HepG2 (cell line): ENCODE data around the gene DPP6. TPM values are rescaled to one million over a fixed set of nuclear protein-coding genes. Genes with fewer than 3 reads are reported as not detected.

Experiments used
- ATAC-seq: fragments of 200-7000 bp; cut with Tn5 transposase; 3 replicates; pipeline ENCODE4 v1.9.1; 2020; ENCODE audit warnings: mild to moderate bottlenecking, moderate library complexity
- BruUV-seq: library from RNA; stranded (reverse); fragments of 400-500 nt; replicated peaks from 2 replicates; lab custom pipeline; 2021; lab: Mats Ljungman, UMichigan
- CTCF ChIA-PET: fragments of 300-600 bp; formaldehyde crosslinking; extraction: SDS; loops from one replicate; lab custom pipeline; 2021; ENCODE audit warnings: low total read pairs, inconsistent platforms, low intra/inter-chr PET ratio; lab: Yijun Ruan, JAX
- POLR2A ChIA-PET: fragments of 350-600 bp; sonication (Branson Sonifier 250); formaldehyde crosslinking; loops from one replicate; lab custom pipeline; 2020; ENCODE audit warnings: antibody characterized with exemption, inconsistent platforms; lab: Yijun Ruan, JAX
- DNase-seq: peaks from one replicate; pipeline ENCODE4 v3.0.0-alpha.2; 2015; ENCODE audit warnings: low spot score
- FAIRE-seq: peaks from 3 replicates; lab custom pipeline; 2011; peaks lifted over from hg19 to GRCh38; lab: Jason Lieb, UNC
- H2AFZ ChIP-seq: one replicate; pipeline ENCODE4 v1.6.1; 2011; ENCODE audit warnings: low read length, inconsistent platforms
- H3K27ac ChIP-seq: fragments of 300-600 bp; 3 replicates; pipeline ENCODE4 v1.8.0; 2011; ENCODE audit warnings: mixed run types, mild to moderate bottlenecking, mixed read lengths, low read length, inconsistent platforms; ENCODE audit not compliant: insufficient read depth; ENCODE audit errors: extremely low read length
- H3K27me3 ChIP-seq, 2 experiments: fragments of 200-600 bp in 1 of 2; 2 replicates in 1 of 2; 3 replicates in 1 of 2; pipeline versions ENCODE4 v1.6.0 to v1.8.0; 2011; ENCODE audit warnings: low read length in 2 of 2, mild to moderate bottlenecking in 2 of 2, moderate library complexity in 2 of 2, inconsistent platforms in 1 of 2; ENCODE audit not compliant: insufficient read depth in 2 of 2, control insufficient read depth in 1 of 2
- H3K36me3 ChIP-seq, 2 experiments: fragments of 200-600 bp in 1 of 2; replicated peaks in 1 of 2; 2 replicates in 1 of 2; 3 replicates in 1 of 2; pipeline versions ENCODE4 v1.5.1 to v1.8.0; 2011; ENCODE audit warnings: low read length in 2 of 2, inconsistent platforms in 1 of 2; ENCODE audit not compliant: insufficient read depth in 2 of 2, control insufficient read depth in 1 of 2
- H3K4me1 ChIP-seq: 2 replicates; pipeline ENCODE4 v1.5.1; 2012; ENCODE audit warnings: low read length, inconsistent platforms; ENCODE audit not compliant: insufficient read depth
- H3K4me2 ChIP-seq: 2 replicates; pipeline ENCODE4 v1.6.0; 2011; ENCODE audit warnings: low read depth, low read length, inconsistent platforms
- H3K4me3 ChIP-seq, 3 experiments: fragments of 200-600 bp in 1 of 3; sonication (generic), shearing (Covaris generic) in 1 of 3; replicated peaks in 1 of 3; 2 replicates each; pipeline ENCODE4 v1.5.1; 2011 to 2016; ENCODE audit warnings: low read length in 3 of 3, inconsistent platforms in 2 of 3, low read depth in 2 of 3, mild to moderate bottlenecking in 2 of 3, control low read depth in 1 of 3, mixed read lengths in 1 of 3; ENCODE audit not compliant: insufficient read depth in 1 of 3
- H3K79me2 ChIP-seq: one replicate; pipeline ENCODE4 v1.6.1; 2011; ENCODE audit warnings: low read length, inconsistent platforms; ENCODE audit not compliant: insufficient read depth
- H3K9ac ChIP-seq: 2 replicates; pipeline ENCODE4 v1.6.0; 2011; ENCODE audit warnings: mild to moderate bottlenecking, low read depth, low read length, inconsistent platforms; ENCODE audit not compliant: insufficient read depth
- H3K9me3 ChIP-seq: 2 replicates; pipeline ENCODE4 v1.5.1; 2012; ENCODE audit warnings: mild to moderate bottlenecking, low read length
- H4K20me1 ChIP-seq: 2 replicates; pipeline ENCODE4 v1.6.0; 2011; ENCODE audit warnings: inconsistent platforms, mild to moderate bottlenecking, low read length, moderate library complexity; ENCODE audit not compliant: insufficient read depth
- CSRNP2 ChIP-seq: sonication (generic); formaldehyde crosslinking; conservative IDR thresholded peaks from 2 replicates; pipeline ENCODE4 v1.8.0; 2022; ENCODE audit warnings: low read depth, missing genetic modification reagents
- FOXK2 ChIP-seq: fragments of 450-650 bp; IDR thresholded peaks from 2 replicates; pipeline ENCODE4 v1.6.1; 2016
- GABPB1 ChIP-seq: IDR thresholded peaks from 2 replicates; pipeline ENCODE4 v1.6.1; 2016; ENCODE audit warnings: mild to moderate bottlenecking, missing genetic modification reagents, moderate library complexity, missing compliant biosample characterization
- HNRNPK ChIP-seq: fragments of 200-400 bp; formaldehyde crosslinking; IDR thresholded peaks from 2 replicates; pipeline ENCODE4 v1.6.1; 2018; ENCODE audit warnings: low read length, low read depth, moderate library complexity, mild to moderate bottlenecking; ENCODE audit not compliant: poor library complexity, severe bottlenecking
- JDP2 ChIP-seq: sonication (generic); formaldehyde crosslinking; IDR thresholded peaks from 2 replicates; pipeline ENCODE4 v1.8.1; 2022; ENCODE audit warnings: missing genetic modification reagents, borderline replicate concordance
- KAT2B ChIP-seq: fragments of 150-350 bp; IDR thresholded peaks from 2 replicates; pipeline ENCODE4 v1.6.1; 2014; ENCODE audit warnings: low read depth, low read length, borderline replicate concordance
- KDM5B ChIP-seq: sonication (generic); formaldehyde crosslinking; IDR thresholded peaks from 2 replicates; pipeline ENCODE4 v1.4.0; 2020; ENCODE audit warnings: missing genetic modification reagents, mild to moderate bottlenecking, borderline replicate concordance
- MED1 ChIP-seq: sonication (generic); formaldehyde crosslinking; IDR thresholded peaks from 2 replicates; pipeline ENCODE4 v1.4.0; 2020; ENCODE audit warnings: missing genetic modification reagents
- MIXL1 ChIP-seq: IDR thresholded peaks from 2 replicates; pipeline ENCODE4 v1.6.1; 2016
- NBN ChIP-seq: fragments of 450-650 bp; conservative IDR thresholded peaks from 2 replicates; pipeline ENCODE4 v1.6.1; 2017
- ZBTB1 ChIP-seq: sonication (generic); formaldehyde crosslinking; IDR thresholded peaks from 2 replicates; pipeline ENCODE4 v1.4.0; 2020; ENCODE audit warnings: missing genetic modification reagents, borderline replicate concordance
- ZBTB39 ChIP-seq: sonication (generic); formaldehyde crosslinking; IDR thresholded peaks from 2 replicates; pipeline ENCODE4 v1.5.0; 2020; ENCODE audit warnings: missing genetic modification reagents
- ZMAT3 ChIP-seq: sonication (generic); formaldehyde crosslinking; conservative IDR thresholded peaks from 2 replicates; pipeline ENCODE4 v1.7.0; 2021; ENCODE audit warnings: missing genetic modification reagents
- ZNF616 ChIP-seq: sonication (generic); formaldehyde crosslinking; IDR thresholded peaks from 2 replicates; pipeline ENCODE4 v1.5.0; 2020; ENCODE audit warnings: low read depth, mild to moderate bottlenecking, missing genetic modification reagents
- ZNF768 ChIP-seq: sonication (generic); formaldehyde crosslinking; IDR thresholded peaks from 2 replicates; pipeline ENCODE4 v1.4.0; 2020; ENCODE audit warnings: missing genetic modification reagents
- WGBS: methylation state at CpG from one replicate; pipeline ENCODE4 v1.1.6; 2017; ENCODE audit warnings: low lambda C conversion rate; 5-methylcytosine and 5-hydroxymethylcytosine counted together
- in situ Hi-C: cut with HindIII; loops from 2 replicates; pipeline ENCODE4 v1.10.0; 2017; ENCODE audit warnings: low pct_unique_long_range_greater_than_20kb; ENCODE audit not compliant: extremely low pct_ligation_motif_present
- intact Hi-C: fragments of 100-400 bp; cut with micrococcal nuclease; formaldehyde crosslinking; loops from one replicate; pipeline ENCODE4 v1.10.0; 2022; ENCODE audit not compliant: unreplicated experiment
- polyA plus RNA-seq, 8 experiments: library from polyadenylated mRNA; depleted of rRNA in 3 of 8; stranded (reverse) in 7 of 8; unstranded in 1 of 8; fragments of >200 nt; fragmentation: Illumina TruSeq in 4 of 8; extraction: Trizol in 4 of 8; gene quantifications; 2 replicates each; pipeline versions ENCODE4 v1.2.1 to v1.2.3, GENCODE V29; 2011 to 2016; ENCODE audit warnings: low read depth in 4 of 8, missing spikeins in 1 of 8, mixed read lengths in 1 of 8; ENCODE audit not compliant: insufficient read depth in 1 of 8
- total RNA-seq, 5 experiments: library from RNA; depleted of rRNA; stranded (reverse); fragments of >200 nt; fragmentation: Illumina TruSeq; extraction: Trizol; gene quantifications; 2 replicates each; pipeline ENCODE4 v1.2.3, GENCODE V29; 2016; ENCODE audit warnings: low read depth in 1 of 5

DPP6 gene
- total and polyA plus RNA-seq, 2 of the 13 experiments (the other 11 are each of a cell fraction or from before 2014, with no cell fraction given): not detected

- peaks cover 30% of the 10 kb centered on the region for H3K9me3 ChIP-seq
- no peaks in the 10 kb centered on the region for H3K79me2 ChIP-seq
- H2AFZ ChIP-seq: no peak overlapping the region
- 58% methylated on average over 1 of the region's 1 CpG for WGBS
- H3K4me2 ChIP-seq: no peak overlapping the region
- no peaks in the 10 kb centered on the region for H3K4me1 ChIP-seq
- no peak for TF ChIP-seq ZNF768 (CRISPR knock-in tag)
- no peak for TF ChIP-seq CSRNP2 (CRISPR knock-in tag)
- no peak for TF ChIP-seq KDM5B (CRISPR knock-in tag)
- no peak for TF ChIP-seq GABPB1
- no peak for TF ChIP-seq JDP2 (CRISPR knock-in tag)
- TF ChIP-seq MED1 (CRISPR knock-in tag): no peak
- no peak for TF ChIP-seq HNRNPK
- TF ChIP-seq ZBTB1 (CRISPR knock-in tag): no peak
- TF ChIP-seq ZBTB39: no peak
- TF ChIP-seq NBN: no peak
- TF ChIP-seq ZMAT3 (CRISPR knock-in tag): no peak
- no peak for TF ChIP-seq MIXL1 (CRISPR knock-in tag)
- TF ChIP-seq KAT2B: no peak
- TF ChIP-seq ZNF616 (CRISPR knock-in tag): no peak
- no peak for TF ChIP-seq FOXK2
- in situ Hi-C loops: no loop called here
- H4K20me1 ChIP-seq: no peaks in the 10 kb centered on the region
- H3K9ac ChIP-seq: no peak overlapping the region
- BruUV-seq: no TSS peak
- H3K27me3 ChIP-seq: no peaks in the 10 kb centered on the region
- POLR2A ChIA-PET: no interaction called here
- ATAC-seq (no peak), FAIRE-seq (no peak), DNase-seq (no peak)
- CTCF ChIA-PET: no interaction called here
- H3K27ac ChIP-seq: no peak overlapping the region
- intact Hi-C loops: no loop called here
- H3K4me3 ChIP-seq: no peak overlapping the region
- peaks cover 0 to 4% of the 10 kb centered on the region in 2 experiments; a peak in 2 of 5 replicates for H3K36me3 ChIP-seq
Observed at GRCh38 chr7:154937837-154938236, 885.6 kb downstream of the DPP6 start.
